HepG2 (cell line): ENCODE data around the gene OSBPL5.

Experiments
- PPARG ChIP-seq: conservative IDR thresholded peaks from 2 replicates; pipeline ENCODE4 v1.6.1; 2016; ENCODE audit warnings: missing biosample characterization, missing genetic modification reagents
- SNRNP70 ChIP-seq: fragments of 200-400 bp; formaldehyde crosslinking; IDR thresholded peaks from 2 replicates; pipeline ENCODE4 v1.6.1; 2017; ENCODE audit warnings: mild to moderate bottlenecking, low read depth, low read length, moderate library complexity
- ZNF576 ChIP-seq: sonication (generic); formaldehyde crosslinking; IDR thresholded peaks from 2 replicates; pipeline ENCODE4 v1.4.0; 2020; ENCODE audit warnings: mild to moderate bottlenecking, missing genetic modification reagents

DNA sequence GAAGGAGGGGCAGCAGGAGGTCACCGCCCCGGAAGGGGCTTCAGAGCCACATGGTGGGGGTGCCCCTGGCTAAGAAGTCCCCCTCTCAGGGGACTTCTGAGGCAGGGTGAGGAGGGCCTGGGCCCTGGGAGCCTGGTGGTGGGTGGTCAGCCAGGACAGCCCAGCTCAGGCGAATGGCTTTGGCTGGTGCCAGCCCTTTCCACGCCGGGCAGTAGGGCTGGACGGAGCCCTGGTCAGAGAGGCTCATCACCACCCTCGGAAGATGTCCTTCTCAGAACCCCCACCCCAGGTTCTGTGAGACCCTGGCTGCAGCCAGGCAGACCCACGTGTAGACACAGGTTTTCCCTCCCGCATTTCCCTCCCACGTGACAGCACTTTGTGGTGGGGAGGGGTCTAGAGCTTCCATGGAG, 35.9 kb downstream of the OSBPL5 start:
- no peak for TF ChIP-seq SNRNP70
- no peak for TF ChIP-seq ZNF576 (CRISPR knock-in tag)
- TF ChIP-seq PPARG (CRISPR knock-in tag) = no peak
